HepG2 (cell line): Measurements from ENCODE around the gene FGF4. TPM values are rescaled to one million over a fixed set of nuclear protein-coding genes. Genes with fewer than 3 reads are reported as not detected.

Source experiments
- ATAC-seq: fragments of 200-7000 bp; cut with Tn5 transposase; 3 replicates; pipeline ENCODE4 v1.9.1; 2020; ENCODE audit warnings: mild to moderate bottlenecking, moderate library complexity
- BruUV-seq: library from RNA; stranded (reverse); fragments of 400-500 nt; replicated peaks from 2 replicates; lab custom pipeline; 2021; lab: Mats Ljungman, UMichigan
- CTCF ChIA-PET: fragments of 300-600 bp; formaldehyde crosslinking; extraction: SDS; loops from one replicate; lab custom pipeline; 2021; ENCODE audit warnings: low total read pairs, inconsistent platforms, low intra/inter-chr PET ratio; lab: Yijun Ruan, JAX
- POLR2A ChIA-PET: fragments of 350-600 bp; sonication (Branson Sonifier 250); formaldehyde crosslinking; loops from one replicate; lab custom pipeline; 2020; ENCODE audit warnings: antibody characterized with exemption, inconsistent platforms; lab: Yijun Ruan, JAX
- DNase-seq: peaks from one replicate; pipeline ENCODE4 v3.0.0-alpha.2; 2015; ENCODE audit warnings: low spot score
- FAIRE-seq: peaks from 3 replicates; lab custom pipeline; 2011; peaks lifted over from hg19 to GRCh38; lab: Jason Lieb, UNC
- H2AFZ ChIP-seq: one replicate; pipeline ENCODE4 v1.6.1; 2011; ENCODE audit warnings: low read length, inconsistent platforms
- H3K27ac ChIP-seq: fragments of 300-600 bp; 3 replicates; pipeline ENCODE4 v1.8.0; 2011; ENCODE audit warnings: mixed run types, mild to moderate bottlenecking, mixed read lengths, low read length, inconsistent platforms; ENCODE audit not compliant: insufficient read depth; ENCODE audit errors: extremely low read length
- H3K27me3 ChIP-seq, 2 experiments: fragments of 200-600 bp in 1 of 2; 2 replicates in 1 of 2; 3 replicates in 1 of 2; pipeline versions ENCODE4 v1.6.0 to v1.8.0; 2011; ENCODE audit warnings: low read length in 2 of 2, mild to moderate bottlenecking in 2 of 2, moderate library complexity in 2 of 2, inconsistent platforms in 1 of 2; ENCODE audit not compliant: insufficient read depth in 2 of 2, control insufficient read depth in 1 of 2
- H3K36me3 ChIP-seq, 2 experiments: fragments of 200-600 bp in 1 of 2; replicated peaks in 1 of 2; 2 replicates in 1 of 2; 3 replicates in 1 of 2; pipeline versions ENCODE4 v1.5.1 to v1.8.0; 2011; ENCODE audit warnings: low read length in 2 of 2, inconsistent platforms in 1 of 2; ENCODE audit not compliant: insufficient read depth in 2 of 2, control insufficient read depth in 1 of 2
- H3K4me1 ChIP-seq: 2 replicates; pipeline ENCODE4 v1.5.1; 2012; ENCODE audit warnings: low read length, inconsistent platforms; ENCODE audit not compliant: insufficient read depth
- H3K4me2 ChIP-seq: 2 replicates; pipeline ENCODE4 v1.6.0; 2011; ENCODE audit warnings: low read depth, low read length, inconsistent platforms
- H3K4me3 ChIP-seq, 3 experiments: fragments of 200-600 bp in 1 of 3; sonication (generic), shearing (Covaris generic) in 1 of 3; replicated peaks in 1 of 3; 2 replicates each; pipeline ENCODE4 v1.5.1; 2011 to 2016; ENCODE audit warnings: low read length in 3 of 3, inconsistent platforms in 2 of 3, low read depth in 2 of 3, mild to moderate bottlenecking in 2 of 3, control low read depth in 1 of 3, mixed read lengths in 1 of 3; ENCODE audit not compliant: insufficient read depth in 1 of 3
- H3K79me2 ChIP-seq: one replicate; pipeline ENCODE4 v1.6.1; 2011; ENCODE audit warnings: low read length, inconsistent platforms; ENCODE audit not compliant: insufficient read depth
- H3K9ac ChIP-seq: 2 replicates; pipeline ENCODE4 v1.6.0; 2011; ENCODE audit warnings: mild to moderate bottlenecking, low read depth, low read length, inconsistent platforms; ENCODE audit not compliant: insufficient read depth
- H3K9me3 ChIP-seq: 2 replicates; pipeline ENCODE4 v1.5.1; 2012; ENCODE audit warnings: mild to moderate bottlenecking, low read length
- H4K20me1 ChIP-seq: 2 replicates; pipeline ENCODE4 v1.6.0; 2011; ENCODE audit warnings: inconsistent platforms, mild to moderate bottlenecking, low read length, moderate library complexity; ENCODE audit not compliant: insufficient read depth
- ARNTL ChIP-seq: sonication (generic); formaldehyde crosslinking; IDR thresholded peaks from 2 replicates; pipeline ENCODE4 v1.4.0; 2020; ENCODE audit warnings: mild to moderate bottlenecking, missing genetic modification reagents
- DNMT1 ChIP-seq: sonication (generic); formaldehyde crosslinking; IDR thresholded peaks from 2 replicates; pipeline ENCODE4 v1.5.1; 2020; ENCODE audit warnings: mild to moderate bottlenecking, missing genetic modification reagents
- PCBP1 ChIP-seq: fragments of 200-400 bp; formaldehyde crosslinking; IDR thresholded peaks from 2 replicates; pipeline ENCODE4 v1.6.1; 2017; ENCODE audit warnings: mild to moderate bottlenecking, low read depth, low read length, borderline replicate concordance
- ZNF24 ChIP-seq: fragments of 450-650 bp; IDR thresholded peaks from 2 replicates; pipeline ENCODE4 v1.6.1; 2017; ENCODE audit warnings: antibody characterized with exemption, mild to moderate bottlenecking
- ZNF282 ChIP-seq: fragments of 450-650 bp; IDR thresholded peaks from 2 replicates; pipeline ENCODE4 v1.6.1; 2018; ENCODE audit not compliant: partially characterized antibody
- whole genome bisulfite sequencing: methylation state at CpG from one replicate; pipeline ENCODE4 v1.1.6; 2017; ENCODE audit warnings: low lambda C conversion rate; 5-methylcytosine and 5-hydroxymethylcytosine counted together
- in situ Hi-C: cut with HindIII; loops from 2 replicates; pipeline ENCODE4 v1.10.0; 2017; ENCODE audit warnings: low pct_unique_long_range_greater_than_20kb; ENCODE audit not compliant: extremely low pct_ligation_motif_present
- intact Hi-C: fragments of 100-400 bp; cut with micrococcal nuclease; formaldehyde crosslinking; loops from one replicate; pipeline ENCODE4 v1.10.0; 2022; ENCODE audit not compliant: unreplicated experiment
- polyA plus RNA-seq, 8 experiments: library from polyadenylated mRNA; depleted of rRNA in 3 of 8; stranded (reverse) in 7 of 8; unstranded in 1 of 8; fragments of >200 nt; fragmentation: Illumina TruSeq in 4 of 8; extraction: Trizol in 4 of 8; gene quantifications; 2 replicates each; pipeline versions ENCODE4 v1.2.1 to v1.2.3, GENCODE V29; 2011 to 2016; ENCODE audit warnings: low read depth in 4 of 8, missing spikeins in 1 of 8, mixed read lengths in 1 of 8; ENCODE audit not compliant: insufficient read depth in 1 of 8
- total RNA-seq, 5 experiments: library from RNA; depleted of rRNA; stranded (reverse); fragments of >200 nt; fragmentation: Illumina TruSeq; extraction: Trizol; gene quantifications; 2 replicates each; pipeline ENCODE4 v1.2.3, GENCODE V29; 2016; ENCODE audit warnings: low read depth in 1 of 5
- TF ChIP-seq, protein P1 (sequence below): fragments of 450-650 bp; IDR thresholded peaks from 2 replicates; pipeline ENCODE4 v1.6.1; 2017
- TF ChIP-seq, protein P2 (sequence below): sonication (generic); formaldehyde crosslinking; IDR thresholded peaks from 2 replicates; pipeline ENCODE4 v1.4.0; 2020; ENCODE audit warnings: missing genetic modification reagents

FGF4 gene
- total and polyA plus RNA-seq, 2 of the 13 experiments (the other 11 are each of a cell fraction or from before 2014, with no cell fraction given): not detected

DNA sequence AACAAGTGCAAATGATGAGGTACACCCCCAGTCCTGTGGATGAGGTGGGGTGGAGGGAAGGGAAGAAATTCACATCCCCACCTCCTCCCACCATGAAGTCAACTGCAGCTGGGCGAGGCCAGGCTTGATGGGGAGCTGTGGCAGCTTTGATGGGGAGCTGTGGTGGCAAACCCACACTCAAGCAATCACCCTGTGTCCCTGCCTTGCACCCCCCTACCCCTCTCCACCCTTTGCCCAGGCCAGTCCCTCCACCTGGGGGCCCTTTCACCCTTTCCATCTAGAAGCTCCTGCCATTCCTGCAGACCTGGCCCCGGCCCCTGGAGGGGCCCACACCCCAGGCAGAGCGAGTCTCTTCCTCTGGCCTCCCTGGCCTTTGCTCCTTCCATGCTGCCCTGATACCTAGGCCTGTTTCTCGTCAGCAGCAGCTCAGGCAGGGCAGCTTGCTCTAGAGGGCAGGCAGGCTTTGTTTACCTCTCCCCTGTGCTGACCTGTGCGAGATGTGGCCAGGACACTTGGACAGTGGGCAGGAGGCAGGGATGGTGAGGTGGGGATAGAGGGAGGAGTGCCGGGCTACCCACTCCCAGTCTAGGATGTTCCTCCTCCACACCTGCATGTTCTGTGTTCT is 48.6 kb upstream of the FGF4 start:
- no peak overlapping the region for H3K27ac ChIP-seq
- ATAC-seq (no peak), DNase-seq (no peak), FAIRE-seq (no peak)
- peaks cover 9% of the 10 kb centered on the region for H3K4me1 ChIP-seq
- BruUV-seq: no TSS peak
- H3K79me2 ChIP-seq: no peaks in the 10 kb centered on the region
- WGBS: 10% methylated on average over 3 of the region's 6 CpGs
- POLR2A ChIA-PET: no interaction called here
- intact Hi-C loops: no loop called here
- H3K27me3 ChIP-seq: peaks cover 8 to 55% of the 10 kb centered on the region in 2 experiments; a peak in 4 of 5 replicates
- no peak overlapping the region for H3K4me2 ChIP-seq
- TF ChIP-seq ARNTL (CRISPR knock-in tag) (no peak), DNMT1 (CRISPR knock-in tag) (no peak), ZNF24 (no peak), PCBP1 (no peak), ZNF282 (no peak)
- TF ChIP-seq, protein P1, sequence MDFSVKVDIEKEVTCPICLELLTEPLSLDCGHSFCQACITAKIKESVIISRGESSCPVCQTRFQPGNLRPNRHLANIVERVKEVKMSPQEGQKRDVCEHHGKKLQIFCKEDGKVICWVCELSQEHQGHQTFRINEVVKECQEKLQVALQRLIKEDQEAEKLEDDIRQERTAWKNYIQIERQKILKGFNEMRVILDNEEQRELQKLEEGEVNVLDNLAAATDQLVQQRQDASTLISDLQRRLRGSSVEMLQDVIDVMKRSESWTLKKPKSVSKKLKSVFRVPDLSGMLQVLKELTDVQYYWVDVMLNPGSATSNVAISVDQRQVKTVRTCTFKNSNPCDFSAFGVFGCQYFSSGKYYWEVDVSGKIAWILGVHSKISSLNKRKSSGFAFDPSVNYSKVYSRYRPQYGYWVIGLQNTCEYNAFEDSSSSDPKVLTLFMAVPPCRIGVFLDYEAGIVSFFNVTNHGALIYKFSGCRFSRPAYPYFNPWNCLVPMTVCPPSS: no peak
- TF ChIP-seq, protein P2, sequence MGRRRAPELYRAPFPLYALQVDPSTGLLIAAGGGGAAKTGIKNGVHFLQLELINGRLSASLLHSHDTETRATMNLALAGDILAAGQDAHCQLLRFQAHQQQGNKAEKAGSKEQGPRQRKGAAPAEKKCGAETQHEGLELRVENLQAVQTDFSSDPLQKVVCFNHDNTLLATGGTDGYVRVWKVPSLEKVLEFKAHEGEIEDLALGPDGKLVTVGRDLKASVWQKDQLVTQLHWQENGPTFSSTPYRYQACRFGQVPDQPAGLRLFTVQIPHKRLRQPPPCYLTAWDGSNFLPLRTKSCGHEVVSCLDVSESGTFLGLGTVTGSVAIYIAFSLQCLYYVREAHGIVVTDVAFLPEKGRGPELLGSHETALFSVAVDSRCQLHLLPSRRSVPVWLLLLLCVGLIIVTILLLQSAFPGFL: no peak
- TF ChIP-seq, all 625 proteins: peak for 0
- no peak overlapping the region for H2AFZ ChIP-seq
- in situ Hi-C loops: no loop called here
- CTCF ChIA-PET: no interaction called here
- H3K36me3 ChIP-seq: no peaks in the 10 kb centered on the region
- no peak overlapping the region for H3K9ac ChIP-seq
- H3K4me3 ChIP-seq: no peak overlapping the region
- no peaks in the 10 kb centered on the region for H4K20me1 ChIP-seq
- H3K9me3 ChIP-seq: no peaks in the 10 kb centered on the region
